Activated T-cell treated with anti-CD3 and anti-CD28 coated beads, Interleukin-2, amount 50 U/mL, for 48 hours (primary cell): ENCODE results near the gene CDC23.
A peak's percentile ranks its signal among the peaks of the same experiment; 100 is the strongest.
"Not testable (repeated sequence)": the region's sequence is repeated elsewhere in the genome, so short reads cannot be mapped to it uniquely, and the experiment has no call there.

ENCODE experiments used
- DNase-seq, 2 experiments: peaks; one replicate each; pipeline ENCODE4 v3.0.0-alpha.2; 2020

Gene CDC23

DNA sequence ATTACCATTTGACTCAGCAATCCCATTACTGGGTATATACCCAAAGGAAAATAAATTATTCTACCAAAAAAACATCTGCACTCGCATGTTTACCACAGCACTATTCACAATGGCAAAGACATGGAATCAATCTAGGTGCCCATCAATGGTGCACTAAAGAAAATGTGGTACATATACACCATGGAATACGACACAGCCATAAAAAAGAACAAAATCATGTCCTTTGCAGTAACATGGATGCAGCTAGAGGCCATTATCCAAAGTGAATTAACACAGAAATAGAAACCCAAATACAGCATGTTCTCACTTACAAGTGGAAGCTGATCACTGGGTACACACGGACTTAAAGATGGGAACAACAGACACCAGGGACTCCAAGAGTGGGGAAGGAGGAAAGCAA lies 2.1 kb downstream of the CDC23 start:
- DNase-seq: no peak

DNA sequence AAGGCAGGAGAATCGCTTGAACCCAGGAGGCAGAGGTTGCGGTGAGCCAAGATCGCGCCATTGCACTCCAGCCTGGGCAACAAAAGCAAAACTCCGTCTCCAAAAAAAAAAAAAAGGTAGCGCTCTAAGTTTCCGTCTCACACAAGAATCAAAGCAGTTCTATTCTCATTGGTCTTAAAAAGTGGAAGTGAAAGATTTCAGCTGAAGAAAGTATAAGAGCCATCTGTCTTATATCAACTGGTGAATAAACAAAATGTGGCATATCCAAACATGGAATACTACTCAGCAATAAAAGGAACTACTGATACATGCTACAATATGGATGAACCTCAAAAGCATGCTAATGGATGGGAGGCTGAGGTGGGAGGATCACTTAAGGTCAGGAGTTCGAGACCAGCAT lies 19.3 kb downstream of the CDC23 start:
- DNase-seq: not testable (repeated sequence)

DNA sequence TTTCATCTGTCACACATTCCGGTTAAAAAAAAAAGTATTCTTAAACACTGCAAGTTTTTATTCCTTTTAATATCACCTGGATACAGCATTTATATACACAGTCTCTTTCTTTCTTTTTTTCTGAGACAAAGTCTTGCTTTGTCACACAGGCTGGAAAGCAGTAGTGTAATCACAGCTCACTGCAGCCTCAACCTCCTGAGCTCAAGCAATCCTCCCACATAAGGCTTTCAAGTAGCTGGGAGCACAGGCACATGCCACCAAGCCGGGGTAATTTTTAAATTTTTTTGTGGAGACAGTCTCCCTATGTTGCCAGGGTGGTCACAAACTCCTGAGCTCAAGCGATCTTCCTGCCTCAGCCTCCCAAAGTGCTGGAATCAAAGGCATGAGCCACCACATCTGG lies 20.3 kb downstream of the CDC23 start:
- no peak for DNase-seq

DNA sequence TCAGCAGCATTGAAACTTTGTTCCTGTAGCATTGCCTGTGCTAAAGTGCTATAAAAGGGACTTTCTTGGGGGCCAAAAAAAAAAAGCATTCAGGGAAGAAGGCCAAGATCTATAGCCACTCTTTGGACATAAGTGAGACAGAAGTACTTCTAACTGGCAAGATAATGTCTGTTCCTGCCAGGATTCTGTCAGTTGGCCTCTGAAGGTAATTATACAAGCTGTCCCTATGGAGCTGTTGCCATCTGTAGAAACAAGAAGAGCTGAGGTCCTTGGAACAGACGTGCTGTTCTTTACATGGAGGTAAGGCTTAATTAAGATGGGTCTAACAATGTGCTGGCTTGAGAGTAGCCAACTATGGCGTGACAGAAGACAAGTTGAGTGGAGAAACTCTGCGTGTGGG lies 24.5 kb downstream of the CDC23 start:
- no peak for DNase-seq

DNA sequence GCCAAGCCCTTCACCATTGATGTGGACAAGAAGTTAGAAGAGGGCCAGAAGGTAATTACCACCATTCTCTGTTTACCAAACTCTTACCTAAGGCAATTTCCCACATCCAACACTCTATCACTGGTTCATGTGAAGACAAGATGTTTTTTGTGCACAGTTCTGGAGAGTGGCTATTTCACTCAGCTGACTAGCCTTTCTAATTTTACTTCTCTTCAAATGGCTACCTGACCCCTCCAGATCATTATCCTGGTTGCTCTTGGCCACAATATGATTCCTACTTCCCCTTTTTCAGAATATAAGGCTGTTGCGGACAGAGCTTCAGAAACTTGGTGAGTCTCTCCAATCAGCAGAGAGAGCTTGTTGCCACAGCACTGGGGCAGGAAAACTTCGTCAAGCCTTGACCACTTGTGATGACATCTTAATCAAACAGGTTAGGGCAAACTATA lies 27.1 kb downstream of the CDC23 start:
- no peak for DNase-seq

DNA sequence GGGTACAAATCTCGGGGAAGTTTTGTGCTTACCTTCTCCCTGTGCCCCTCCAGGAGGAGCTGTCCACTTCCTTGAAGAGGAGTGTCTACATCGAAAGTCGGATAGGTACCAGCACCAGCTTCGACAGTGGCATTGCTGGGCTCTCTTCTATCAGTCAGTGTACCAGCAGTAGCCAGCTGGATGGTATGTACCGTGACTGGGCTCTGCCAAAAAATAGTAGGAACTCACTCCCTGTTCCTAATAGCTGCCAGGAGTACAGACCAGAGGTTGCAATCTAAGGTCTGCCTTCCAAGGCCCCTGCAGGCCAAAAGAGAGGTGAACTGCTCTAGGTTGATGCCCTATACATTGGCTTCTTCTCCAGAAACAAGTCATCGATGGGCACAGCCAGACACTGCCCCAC lies 30.3 kb downstream of the CDC23 start:
- DNase-seq: no peak

DNA sequence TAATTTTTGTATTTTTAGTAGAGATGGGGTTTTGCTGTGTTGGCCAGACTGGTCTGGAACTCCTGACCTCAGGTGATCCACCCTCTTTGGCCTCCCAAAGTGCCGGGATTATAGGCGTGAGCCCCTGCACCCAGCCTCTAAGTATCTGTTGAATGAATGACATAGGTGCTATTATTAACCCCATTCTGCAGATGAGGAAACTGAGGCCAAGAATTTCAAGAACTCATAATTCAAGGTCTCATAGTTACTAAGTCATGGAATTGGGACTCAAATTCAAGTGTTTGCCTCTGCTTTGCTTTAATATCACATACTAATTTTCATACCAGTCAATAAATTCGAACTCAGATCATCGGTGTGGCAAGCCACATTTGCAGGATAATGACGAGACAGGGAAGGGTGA lies 32.3 kb downstream of the CDC23 start:
- no peak for DNase-seq

DNA sequence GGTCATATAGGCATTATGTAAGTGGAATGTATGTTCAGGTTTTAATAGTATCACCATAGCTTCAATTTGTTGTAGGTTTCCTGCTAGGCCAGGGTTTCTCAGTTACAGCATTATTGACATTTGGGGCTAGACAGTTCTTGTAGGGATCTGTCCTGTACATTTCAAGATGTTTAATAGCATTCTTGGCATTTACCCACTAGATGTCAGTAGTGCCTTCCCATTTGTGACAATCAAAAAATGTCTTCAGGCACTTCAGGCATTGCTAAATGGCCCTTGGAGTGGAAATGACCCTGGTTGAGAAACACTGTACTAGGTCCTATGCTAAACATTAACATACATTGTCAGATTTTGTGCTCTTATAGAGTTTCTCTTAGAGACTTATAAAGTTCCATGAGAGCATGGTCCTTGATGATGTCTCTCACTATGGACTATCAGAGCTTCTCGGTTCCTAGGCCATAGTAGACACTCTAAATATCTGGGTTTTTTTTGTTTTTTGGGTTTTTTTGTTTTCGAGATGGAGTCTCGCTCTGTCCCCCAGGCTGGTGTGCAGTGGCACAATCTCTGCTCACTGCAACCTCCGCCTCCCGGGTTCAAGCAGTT lies 32.8 kb downstream of the CDC23 start:
- DNase-seq: no peak

DNA sequence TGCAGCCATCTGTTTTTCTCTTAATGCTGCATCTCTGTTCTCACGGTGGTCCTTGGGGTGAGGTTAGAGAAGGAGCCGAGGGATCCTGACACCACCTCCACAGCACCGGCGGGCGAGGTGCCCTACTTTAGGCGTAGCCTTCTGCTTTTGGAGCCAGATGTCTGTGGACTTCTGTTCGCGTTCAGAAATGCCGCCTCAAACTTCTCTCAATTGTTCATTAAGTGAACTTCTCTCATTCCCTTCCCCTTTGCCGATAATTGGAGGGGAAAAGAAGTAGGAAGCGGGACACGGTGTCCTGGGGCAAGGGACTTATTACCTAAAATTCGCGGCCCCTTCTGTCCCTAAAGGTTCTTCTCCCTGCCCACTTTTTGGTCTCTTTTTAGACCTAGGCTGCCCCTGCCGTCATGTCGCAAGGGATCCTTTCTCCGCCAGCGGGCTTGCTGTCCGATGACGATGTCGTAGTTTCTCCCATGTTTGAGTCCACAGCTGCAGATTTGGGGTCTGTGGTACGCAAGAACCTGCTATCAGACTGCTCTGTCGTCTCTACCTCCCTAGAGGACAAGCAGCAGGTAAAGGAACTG lies 33.8 kb downstream of the CDC23 start:
- DNase-seq: peak; percentile 38 to 47

DNA sequence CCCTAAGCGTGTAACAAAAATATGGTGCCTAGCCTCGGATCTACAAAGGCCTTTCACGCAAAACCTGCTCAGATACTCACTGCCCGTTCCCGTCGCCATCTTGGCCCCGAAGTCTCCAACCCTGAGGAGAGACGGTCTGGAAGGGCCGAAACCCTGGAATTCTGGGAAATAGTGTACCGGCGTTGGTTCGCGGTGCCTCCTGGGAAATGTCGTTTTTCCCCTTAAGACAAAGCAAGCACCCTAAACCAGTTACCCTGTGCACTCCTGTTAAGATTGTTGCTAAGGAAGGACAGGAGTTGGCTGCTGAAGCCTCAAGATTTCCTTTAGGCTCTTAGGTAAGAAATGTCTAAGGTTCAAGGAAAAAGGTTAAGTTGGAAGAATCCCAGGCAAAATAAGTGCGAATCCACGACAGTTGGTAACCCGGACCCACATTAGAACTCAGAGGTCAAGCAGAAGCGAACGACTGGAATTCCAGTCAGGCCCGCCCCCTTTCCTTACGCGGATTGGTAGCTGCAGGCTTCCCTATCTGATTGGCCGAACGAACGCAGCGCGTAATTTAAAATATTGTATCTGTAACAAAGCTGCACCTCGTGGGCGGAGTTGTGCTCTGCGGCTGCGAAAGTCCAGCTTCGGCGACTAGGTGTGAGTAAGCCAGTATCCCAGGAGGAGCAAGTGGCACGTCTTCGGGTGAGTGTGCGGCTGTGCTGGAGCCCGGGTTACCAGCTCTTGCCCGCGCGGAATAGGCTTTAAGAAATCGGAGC lies 34.4 kb downstream of the CDC23 start, which contains the start of the genes BRD8 and KIF20A:
TSS of gene BRD8 (minus strand) at position 115 of the 761 bp plus-strand sequence. CDS start at position 99, 16 bp downstream.
TSS of gene KIF20A (plus strand) at position 597 of the 761 bp plus-strand sequence. CDS start 569 bp downstream, outside the sequence.
- DNase-seq: peak; percentile 92 to 93

DNA sequence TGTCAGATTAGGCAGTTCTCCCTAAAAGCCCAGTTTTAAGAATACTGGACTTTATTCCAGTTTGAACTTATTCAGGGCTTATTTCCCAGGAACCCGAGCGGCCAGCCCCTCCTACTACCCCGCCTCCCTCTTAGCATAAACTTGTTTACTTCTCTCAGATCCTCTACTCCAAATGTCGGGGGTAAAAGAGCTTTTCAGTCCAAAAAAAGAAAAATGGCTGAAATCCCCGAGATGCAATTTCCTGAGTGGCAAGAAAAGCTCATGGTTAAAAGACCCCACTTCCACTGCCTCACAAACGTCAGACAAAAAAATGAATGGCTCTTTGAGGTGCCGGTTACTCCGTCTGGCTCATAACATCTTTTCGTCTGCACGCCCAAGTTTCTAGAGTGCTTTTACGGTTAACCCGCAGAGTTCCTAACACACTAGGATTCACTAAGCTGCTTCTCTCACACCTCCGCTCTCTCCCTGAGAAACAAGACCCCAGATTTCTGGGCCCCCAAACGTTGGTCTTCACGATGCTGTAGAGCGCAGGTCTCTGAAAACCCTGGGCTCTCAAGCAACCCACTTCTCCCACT lies 35.1 kb downstream of the CDC23 start:
- peak; percentile 31 to 43 for DNase-seq

DNA sequence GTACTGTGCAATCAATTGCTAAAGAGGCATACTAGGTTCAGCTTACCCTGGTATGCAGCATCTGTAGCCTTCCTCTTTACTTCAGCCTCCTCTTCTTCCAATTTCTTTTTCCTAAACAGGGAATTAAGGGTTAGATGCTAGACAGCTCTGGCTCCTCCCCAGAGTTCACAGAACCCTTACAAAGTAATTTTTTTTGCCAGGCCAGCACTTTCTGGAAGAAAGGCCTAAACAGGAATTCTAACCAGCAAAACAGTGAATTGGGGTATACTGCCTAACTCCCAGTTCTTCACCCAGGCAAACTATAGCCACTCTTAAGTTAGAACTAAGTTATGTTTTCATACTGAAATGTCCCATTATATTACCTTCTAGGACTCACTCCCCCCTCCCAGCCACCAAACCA lies 42.8 kb downstream of the CDC23 start:
- DNase-seq: no peak

DNA sequence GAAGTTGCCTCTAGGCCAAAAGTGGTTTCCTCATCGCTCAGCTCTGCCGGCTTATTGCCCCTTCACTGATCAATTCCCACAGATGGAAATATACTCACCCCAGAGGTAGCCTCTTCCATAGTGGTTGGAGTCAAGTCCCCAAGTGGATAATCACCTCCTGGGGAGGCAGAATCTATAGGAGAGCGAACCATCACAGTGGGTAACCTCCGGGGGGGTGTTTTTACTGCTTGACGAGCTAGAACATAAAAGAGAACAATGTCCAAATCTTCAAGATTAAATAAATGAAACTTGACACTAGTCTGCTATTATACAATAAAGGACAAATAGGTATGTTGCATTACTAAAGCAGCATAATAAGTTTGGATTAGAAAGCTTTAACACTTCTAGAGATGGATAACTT lies 44.0 kb downstream of the CDC23 start:
- DNase-seq: no peak

DNA sequence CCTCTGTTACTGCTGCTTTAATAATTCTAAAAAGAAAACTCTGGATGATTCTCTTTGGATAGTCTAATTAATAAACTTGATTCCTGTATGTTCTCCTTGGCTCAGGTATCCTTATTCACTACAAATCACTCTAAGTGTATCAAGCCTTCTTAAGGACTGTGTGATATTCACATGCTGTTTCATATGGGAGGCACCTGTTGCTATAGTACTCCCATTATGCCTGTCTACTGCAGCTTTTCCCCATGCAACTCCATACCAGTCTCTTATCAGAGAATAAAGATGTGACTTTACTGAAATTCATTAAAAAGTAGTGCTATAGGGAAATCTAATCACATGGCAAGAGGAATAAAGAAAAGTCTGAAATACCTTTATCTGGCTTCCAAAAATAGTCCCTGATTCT lies 49.4 kb downstream of the CDC23 start:
- no peak for DNase-seq

DNA sequence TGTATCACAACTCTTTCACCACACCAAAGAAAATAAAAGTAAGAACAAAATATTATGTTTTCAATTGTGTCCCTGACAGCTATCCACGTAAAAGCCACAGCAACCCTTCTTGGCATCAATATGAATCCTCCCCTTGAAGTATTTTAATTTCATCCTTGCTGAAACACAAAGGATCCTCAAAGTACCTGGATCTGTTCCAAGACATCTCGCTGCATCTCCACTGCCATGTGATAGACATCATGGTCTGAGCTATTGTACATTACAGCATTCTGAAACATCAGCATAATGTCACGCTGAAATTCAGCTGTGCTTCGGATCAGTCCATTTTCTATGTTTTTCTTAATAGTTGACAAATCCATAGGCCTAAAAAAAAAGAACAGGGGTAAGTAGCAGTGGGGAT lies 52.4 kb downstream of the CDC23 start:
- no peak for DNase-seq

DNA sequence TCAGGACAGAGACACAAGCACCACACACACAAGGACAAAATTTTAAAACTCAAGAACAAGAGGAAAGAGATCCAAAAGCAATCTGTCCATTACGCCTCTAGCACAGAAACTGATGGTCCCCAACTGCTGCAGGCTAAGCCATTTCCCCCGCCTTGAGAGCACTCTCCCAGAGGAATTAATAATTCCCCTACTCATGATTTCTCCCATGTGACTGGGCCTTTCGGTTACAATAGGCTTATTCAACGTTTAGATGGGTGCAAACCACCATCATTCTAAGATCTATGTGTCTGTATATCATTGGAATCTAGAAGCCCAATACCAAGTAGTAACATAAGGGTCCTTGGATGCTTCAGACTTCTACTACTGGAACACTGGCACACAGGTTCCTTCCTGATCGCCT lies 53.5 kb downstream of the CDC23 start:
- no peak for DNase-seq

DNA sequence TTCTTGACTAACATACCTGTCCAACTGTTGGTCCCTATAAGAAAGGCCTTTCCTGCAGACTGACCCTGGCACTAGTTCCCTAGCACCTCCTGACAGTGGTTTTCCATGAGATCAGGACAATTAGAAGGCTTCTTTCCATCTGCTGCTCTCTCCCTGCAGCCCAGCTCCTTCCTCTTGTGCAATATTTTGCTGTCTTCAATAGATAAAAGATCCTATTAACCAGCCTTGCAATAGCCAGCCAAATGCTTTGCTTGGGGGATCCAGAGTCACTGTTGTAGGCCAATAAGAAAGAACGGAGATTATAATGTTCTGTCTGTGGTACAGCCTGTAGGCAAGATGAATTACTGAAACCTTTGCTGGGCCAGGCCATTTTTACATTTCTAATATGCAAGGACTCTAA lies 55.5 kb downstream of the CDC23 start:
- no peak for DNase-seq

DNA sequence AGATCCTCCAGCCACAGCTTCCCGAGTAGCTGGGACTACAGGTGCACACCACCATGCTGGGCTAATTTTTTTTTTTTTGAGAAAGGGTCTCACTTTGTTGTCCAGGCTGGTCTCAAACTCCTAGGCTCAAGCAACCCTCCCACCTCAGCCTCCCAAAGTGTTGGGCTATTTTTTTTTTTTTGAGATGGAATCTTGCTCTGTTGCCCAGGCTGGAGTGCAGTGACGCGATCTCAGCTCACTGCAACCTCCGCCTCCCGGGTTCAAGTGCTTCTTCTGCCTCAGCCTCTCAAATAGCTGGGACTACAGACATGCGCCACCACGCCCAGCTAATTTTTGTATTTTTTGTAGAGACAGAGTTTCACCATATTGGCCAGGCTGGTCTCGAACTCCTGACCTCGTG lies 57.1 kb downstream of the CDC23 start:
- not testable (repeated sequence) for DNase-seq

DNA sequence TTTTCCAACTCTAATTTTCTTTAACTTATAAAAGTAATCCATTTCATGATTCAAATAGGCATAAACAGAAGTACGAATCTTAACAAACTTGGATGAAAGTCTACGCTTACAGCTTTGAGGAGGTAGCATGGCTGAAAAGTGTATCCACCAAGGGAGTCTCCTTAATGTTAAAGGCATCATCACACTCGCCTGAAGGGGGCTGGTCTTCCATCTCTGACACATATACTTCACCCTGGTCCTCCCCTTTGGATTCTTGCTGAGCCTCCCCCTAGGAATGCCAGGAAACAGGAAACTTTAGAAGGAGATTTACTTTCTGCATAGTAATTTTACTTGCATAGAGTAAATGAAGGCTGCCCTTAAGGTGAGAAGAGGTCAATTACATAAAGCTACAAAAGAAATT lies 63.6 kb downstream of the CDC23 start:
- DNase-seq: no peak

DNA sequence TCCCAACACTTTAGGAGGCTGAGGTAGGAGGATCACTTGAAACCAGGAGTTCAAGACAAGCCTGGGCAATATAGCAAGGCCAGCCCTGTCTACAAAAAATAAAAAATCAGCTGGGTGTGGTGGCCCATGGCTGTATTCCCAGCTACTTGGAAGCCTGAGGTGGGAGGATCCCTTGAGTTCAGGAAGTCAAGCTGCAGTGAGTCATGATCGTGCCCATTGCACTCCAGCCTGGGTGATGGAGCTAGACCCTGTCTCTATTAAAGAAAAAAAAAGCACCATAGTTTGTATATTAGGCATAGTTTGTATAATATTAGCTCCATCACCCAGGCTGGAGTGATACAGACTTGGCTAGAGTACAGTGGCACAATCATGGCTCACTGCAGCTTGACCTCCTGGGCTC lies 64.3 kb downstream of the CDC23 start:
- no peak for DNase-seq

DNA sequence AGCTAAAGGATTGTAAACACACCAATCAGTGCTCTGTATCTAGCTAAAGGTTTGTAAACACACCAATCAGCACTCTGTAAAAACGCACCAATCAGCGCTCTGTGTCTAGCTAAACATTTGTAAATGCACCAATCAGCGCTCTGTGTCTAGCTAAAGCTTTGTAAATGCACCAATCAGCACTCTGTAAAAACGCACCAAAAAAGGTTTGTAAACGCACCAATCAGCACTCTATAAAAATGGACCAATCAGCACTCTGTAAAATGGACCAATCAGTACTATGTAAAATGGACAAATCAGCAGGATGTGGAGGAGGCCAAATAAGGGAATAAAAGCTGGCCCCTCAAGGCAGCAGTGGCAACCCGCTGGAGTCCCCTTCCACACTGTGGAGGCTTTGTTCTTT lies 69.5 kb downstream of the CDC23 start:
- not testable (repeated sequence) for DNase-seq

DNA sequence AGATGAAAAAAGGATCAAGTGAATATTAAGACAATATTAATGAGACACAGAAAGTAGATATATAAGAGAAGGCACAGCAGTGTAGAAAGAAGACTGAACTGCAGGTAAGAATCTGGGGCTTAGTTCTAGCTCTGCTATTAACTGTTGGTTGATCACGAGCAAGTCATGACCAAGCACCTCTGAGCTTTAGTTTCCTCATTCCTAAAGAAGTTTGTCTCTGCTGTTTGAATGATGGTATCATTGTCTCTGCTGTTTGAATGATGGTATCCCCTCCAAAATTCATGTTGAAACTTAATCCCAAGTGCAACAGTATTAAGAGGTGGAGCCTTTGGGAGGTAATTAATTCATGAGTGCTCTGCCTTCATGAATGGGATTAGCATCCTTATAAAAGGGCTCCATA lies 71.4 kb downstream of the CDC23 start:
- no peak for DNase-seq

DNA sequence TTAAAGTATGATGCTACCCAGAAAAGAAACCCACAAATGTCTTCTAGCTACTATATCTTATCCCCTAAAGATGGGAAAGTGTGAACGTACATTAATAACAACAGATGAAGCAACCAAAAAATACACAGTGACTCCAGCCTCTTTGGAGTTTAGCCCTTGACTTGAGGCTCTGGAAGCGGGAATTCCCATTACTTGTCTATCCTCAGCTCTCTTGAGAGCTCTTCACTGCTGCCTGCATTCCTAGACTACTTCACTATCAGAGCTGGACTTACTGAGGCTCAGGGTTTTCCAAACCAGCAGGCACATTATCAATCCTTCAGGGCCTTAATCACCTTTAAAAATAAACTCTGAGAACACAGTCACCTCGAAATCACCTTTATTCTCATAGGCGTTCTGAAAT lies 72.9 kb downstream of the CDC23 start:
- no peak for DNase-seq

DNA sequence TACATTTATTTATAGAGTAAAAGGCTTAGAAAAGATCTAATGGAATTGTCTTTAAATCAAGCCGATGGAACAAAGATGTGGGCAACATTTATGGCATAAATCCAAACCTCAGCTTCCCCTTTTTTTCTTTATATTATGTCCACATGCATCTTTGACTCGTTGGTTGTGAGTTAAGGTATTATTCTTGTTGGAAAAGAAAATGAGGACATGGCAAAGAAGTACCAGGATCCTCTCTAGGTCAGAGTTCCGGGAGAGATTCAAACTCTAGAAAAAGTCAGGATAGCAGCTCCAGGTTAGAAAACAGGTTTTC lies 73.4 kb downstream of the CDC23 start:
- no peak for DNase-seq
